ENCODE measurements around the gene ZFAND3. TPM values are rescaled to one million over a fixed set of nuclear protein-coding genes. Genes with fewer than 3 reads are reported as not detected.
"Not testable (repeated sequence)": the region's sequence is repeated elsewhere in the genome, so short reads cannot be mapped to it uniquely, and the experiment has no call there.

Gene ZFAND3
- total RNA-seq, 1 donor from 2014 or later = 56.3 TPM

GRCh38 chr6:37987559-37987958, 168.0 kb downstream of the ZFAND3 start:
- Mint-ChIP-seq H3K4me1 (peaks cover 64% of the 10 kb centered on the region), H3K9me3 (no peaks in the 10 kb centered on the region), H3K27ac (no peak overlapping the region), H3K36me3 (ENCODE audit: low read depth) (no peaks in the 10 kb centered on the region), H3K27me3 (no peaks in the 10 kb centered on the region), H3K4me3 (no peak overlapping the region)
- no peak for ATAC-seq (ENCODE audit: low read depth)
- no peak for TF ChIP-seq CTCF (IDR thresholded peaks at IDR 0.05)
- DNase-seq = no peak
- intact Hi-C loops (cut with micrococcal nuclease) = no loop called here
- POLR2A ChIA-PET = no interaction called here
- CTCF ChIA-PET = no interaction called here

GRCh38 chr6:37988127-37988526, 168.6 kb downstream of the ZFAND3 start:
- Mint-ChIP-seq H3K4me1 (peaks cover 65% of the 10 kb centered on the region), H3K36me3 (ENCODE audit: low read depth) (no peaks in the 10 kb centered on the region), H3K9me3 (no peaks in the 10 kb centered on the region), H3K27me3 (no peaks in the 10 kb centered on the region), H3K4me3 (no peak overlapping the region), H3K27ac (no peak overlapping the region)
- no peak for TF ChIP-seq CTCF (IDR thresholded peaks at IDR 0.05)
- DNase-seq (no peak), ATAC-seq (ENCODE audit: low read depth) (no peak)
- intact Hi-C loops (cut with micrococcal nuclease) = no loop called here
- CTCF ChIA-PET = no interaction called here
- POLR2A ChIA-PET = no interaction called here

GRCh38 chr6:37988696-37989095, 169.2 kb downstream of the ZFAND3 start:
- no peak for TF ChIP-seq CTCF (IDR thresholded peaks at IDR 0.05)
- no peak overlapping the region for H3K27ac Mint-ChIP-seq
- CTCF ChIA-PET = no interaction called here
- no peak for ATAC-seq (ENCODE audit: low read depth)
- H3K4me1 Mint-ChIP-seq = peaks cover 62% of the 10 kb centered on the region
- intact Hi-C loops (cut with micrococcal nuclease) = no loop called here
- no peak overlapping the region for H3K4me3 Mint-ChIP-seq
- DNase-seq = no peak
- H3K9me3 Mint-ChIP-seq = no peaks in the 10 kb centered on the region
- POLR2A ChIA-PET = no interaction called here
- H3K27me3 Mint-ChIP-seq = no peaks in the 10 kb centered on the region
- no peaks in the 10 kb centered on the region for H3K36me3 Mint-ChIP-seq (ENCODE audit: low read depth)

- Mint-ChIP-seq H3K9me3 (no peaks in the 10 kb centered on the region), H3K27ac (no peak overlapping the region), H3K4me1 (peaks cover 52% of the 10 kb centered on the region), H3K36me3 (ENCODE audit: low read depth) (no peaks in the 10 kb centered on the region), H3K27me3 (no peaks in the 10 kb centered on the region), H3K4me3 (no peak overlapping the region)
- CTCF ChIA-PET = no interaction called here
- POLR2A ChIA-PET = no interaction called here
- DNase-seq (no peak), ATAC-seq (ENCODE audit: low read depth) (no peak)
- no peak for TF ChIP-seq CTCF (IDR thresholded peaks at IDR 0.05)
- intact Hi-C loops (cut with micrococcal nuclease) = no loop called here
Observed at GRCh38 chr6:37990762-37991525, 171.4 kb downstream of the ZFAND3 start.

GRCh38 chr6:37992749-37993148, 173.2 kb downstream of the ZFAND3 start:
- Mint-ChIP-seq H3K9me3 (no peaks in the 10 kb centered on the region), H3K27me3 (no peaks in the 10 kb centered on the region), H3K27ac (no peak overlapping the region), H3K4me1 (peaks cover 47% of the 10 kb centered on the region), H3K36me3 (ENCODE audit: low read depth) (no peaks in the 10 kb centered on the region), H3K4me3 (no peak overlapping the region)
- ATAC-seq (ENCODE audit: low read depth) (no peak), DNase-seq (no peak)
- CTCF ChIA-PET = no interaction called here
- no peak for TF ChIP-seq CTCF (IDR thresholded peaks at IDR 0.05)
- POLR2A ChIA-PET = no interaction called here
- intact Hi-C loops (cut with micrococcal nuclease) = no loop called here

GRCh38 chr6:37993194-37993593, 173.7 kb downstream of the ZFAND3 start:
- H3K27ac Mint-ChIP-seq; ATAC-seq (ENCODE audit: low read depth); DNase-seq; CTCF ChIA-PET; intact Hi-C loops (cut with micrococcal nuclease); H3K27me3 Mint-ChIP-seq; POLR2A ChIA-PET; H3K4me3 Mint-ChIP-seq; H3K9me3 Mint-ChIP-seq; H3K36me3 Mint-ChIP-seq (ENCODE audit: low read depth): not testable (repeated sequence)
- peaks cover 48% of the 10 kb centered on the region for H3K4me1 Mint-ChIP-seq
